ENCODE results near the gene MYMK. TPM values are rescaled to one million over a fixed set of nuclear protein-coding genes. Genes with fewer than 3 reads are reported as not detected.

The MYMK gene
- total RNA-seq, 1 donor from 2014 or later = not detected

DNA sequence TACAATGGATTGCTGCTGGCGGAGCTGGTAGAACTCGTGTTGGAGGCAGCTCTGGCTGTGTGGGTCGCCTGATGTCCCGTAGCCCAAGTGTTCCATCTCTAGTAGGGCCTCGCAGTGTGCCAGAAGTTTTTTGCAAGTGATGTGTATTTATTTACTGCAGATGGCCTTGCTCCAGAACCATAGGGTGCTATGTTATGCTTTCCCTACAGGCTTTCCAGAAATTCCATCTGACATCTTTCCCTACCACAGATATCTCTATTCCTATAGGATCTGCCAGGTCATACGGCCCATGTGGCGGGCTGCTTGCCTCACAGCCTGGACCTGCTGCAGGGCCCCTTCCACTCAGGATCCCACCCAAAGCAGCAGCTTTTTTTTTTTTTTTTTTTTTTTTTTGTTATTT, 26.7 kb upstream of the MYMK start:
- no peak for DNase-seq (ENCODE audit: low spot score, unreplicated experiment)
- H3K36me3 Mint-ChIP-seq (ENCODE audit: insufficient read depth) = no peaks in the 10 kb centered on the region
- TF ChIP-seq, protein P1, sequence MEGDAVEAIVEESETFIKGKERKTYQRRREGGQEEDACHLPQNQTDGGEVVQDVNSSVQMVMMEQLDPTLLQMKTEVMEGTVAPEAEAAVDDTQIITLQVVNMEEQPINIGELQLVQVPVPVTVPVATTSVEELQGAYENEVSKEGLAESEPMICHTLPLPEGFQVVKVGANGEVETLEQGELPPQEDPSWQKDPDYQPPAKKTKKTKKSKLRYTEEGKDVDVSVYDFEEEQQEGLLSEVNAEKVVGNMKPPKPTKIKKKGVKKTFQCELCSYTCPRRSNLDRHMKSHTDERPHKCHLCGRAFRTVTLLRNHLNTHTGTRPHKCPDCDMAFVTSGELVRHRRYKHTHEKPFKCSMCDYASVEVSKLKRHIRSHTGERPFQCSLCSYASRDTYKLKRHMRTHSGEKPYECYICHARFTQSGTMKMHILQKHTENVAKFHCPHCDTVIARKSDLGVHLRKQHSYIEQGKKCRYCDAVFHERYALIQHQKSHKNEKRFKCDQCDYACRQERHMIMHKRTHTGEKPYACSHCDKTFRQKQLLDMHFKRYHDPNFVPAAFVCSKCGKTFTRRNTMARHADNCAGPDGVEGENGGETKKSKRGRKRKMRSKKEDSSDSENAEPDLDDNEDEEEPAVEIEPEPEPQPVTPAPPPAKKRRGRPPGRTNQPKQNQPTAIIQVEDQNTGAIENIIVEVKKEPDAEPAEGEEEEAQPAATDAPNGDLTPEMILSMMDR (IDR thresholded peaks at IDR 0.05; ENCODE audit: unreplicated experiment) = no peak
- peaks cover 9% of the 10 kb centered on the region for H3K27me3 Mint-ChIP-seq
- H3K4me1 Mint-ChIP-seq (ENCODE audit: low read depth) = peaks cover 2% of the 10 kb centered on the region
- no peaks in the 10 kb centered on the region for H3K9me3 Mint-ChIP-seq (ENCODE audit: low read depth)
- H3K27ac Mint-ChIP-seq = no peak overlapping the region
- H3K4me3 Mint-ChIP-seq (ENCODE audit: low read depth) = no peak overlapping the region

DNA sequence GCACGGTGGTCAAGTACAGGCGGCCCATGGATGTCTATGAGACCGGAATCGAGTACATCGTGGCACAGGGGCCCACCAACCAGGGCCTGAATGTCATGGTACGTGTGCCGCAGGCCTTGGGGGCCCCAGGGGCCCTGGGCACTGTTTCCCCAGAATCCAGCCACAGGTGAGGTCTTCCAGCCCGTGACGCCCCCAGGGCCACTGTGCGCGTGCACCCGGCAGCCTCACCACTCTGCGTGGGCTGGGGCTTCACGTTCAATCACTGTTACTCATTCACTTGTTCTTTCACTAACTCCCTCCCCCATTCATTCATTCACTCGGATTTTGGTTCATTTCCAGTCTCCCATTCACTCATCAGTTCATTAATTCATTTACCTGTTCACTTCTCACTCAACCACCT, 22.4 kb upstream of the MYMK start:
- TF ChIP-seq, protein P1 (IDR thresholded peaks at IDR 0.05; ENCODE audit: unreplicated experiment) = no peak
- H3K27me3 Mint-ChIP-seq = peaks cover 16% of the 10 kb centered on the region
- no peak for DNase-seq (ENCODE audit: low spot score, unreplicated experiment)
- no peaks in the 10 kb centered on the region for H3K4me1 Mint-ChIP-seq (ENCODE audit: low read depth)
- H3K4me3 Mint-ChIP-seq (ENCODE audit: low read depth) = no peak overlapping the region
- H3K36me3 Mint-ChIP-seq (ENCODE audit: insufficient read depth) = no peaks in the 10 kb centered on the region
- no peaks in the 10 kb centered on the region for H3K9me3 Mint-ChIP-seq (ENCODE audit: low read depth)
- H3K27ac Mint-ChIP-seq = no peak overlapping the region

DNA sequence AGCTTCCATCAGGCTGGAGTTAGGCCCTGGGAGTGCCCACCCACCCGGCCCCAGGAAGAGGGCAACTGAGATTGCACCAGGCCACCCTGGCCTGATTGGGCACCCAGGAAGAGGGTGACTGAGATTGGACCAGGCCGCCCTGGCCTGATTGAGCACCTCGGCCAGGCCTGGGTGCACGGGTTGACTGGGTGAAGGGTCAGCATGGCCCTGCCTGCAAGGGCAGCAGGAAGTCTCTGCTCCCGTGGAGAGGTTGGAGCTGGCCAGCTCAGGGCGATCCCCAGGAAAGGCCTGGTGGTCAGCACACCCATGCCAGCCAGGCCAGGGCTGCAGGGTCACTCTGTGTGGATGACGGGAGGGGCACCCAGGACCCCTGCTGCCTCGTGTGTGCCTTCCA, 21.5 kb upstream of the MYMK start:
- Mint-ChIP-seq H3K27ac (no peak overlapping the region), H3K9me3 (ENCODE audit: low read depth) (no peaks in the 10 kb centered on the region), H3K27me3 (peaks cover 16% of the 10 kb centered on the region), H3K36me3 (ENCODE audit: insufficient read depth) (no peaks in the 10 kb centered on the region), H3K4me1 (ENCODE audit: low read depth) (no peaks in the 10 kb centered on the region), H3K4me3 (ENCODE audit: low read depth) (no peak overlapping the region)
- TF ChIP-seq, protein P1 (IDR thresholded peaks at IDR 0.05; ENCODE audit: unreplicated experiment) = no peak
- no peak for DNase-seq (ENCODE audit: low spot score, unreplicated experiment)

DNA sequence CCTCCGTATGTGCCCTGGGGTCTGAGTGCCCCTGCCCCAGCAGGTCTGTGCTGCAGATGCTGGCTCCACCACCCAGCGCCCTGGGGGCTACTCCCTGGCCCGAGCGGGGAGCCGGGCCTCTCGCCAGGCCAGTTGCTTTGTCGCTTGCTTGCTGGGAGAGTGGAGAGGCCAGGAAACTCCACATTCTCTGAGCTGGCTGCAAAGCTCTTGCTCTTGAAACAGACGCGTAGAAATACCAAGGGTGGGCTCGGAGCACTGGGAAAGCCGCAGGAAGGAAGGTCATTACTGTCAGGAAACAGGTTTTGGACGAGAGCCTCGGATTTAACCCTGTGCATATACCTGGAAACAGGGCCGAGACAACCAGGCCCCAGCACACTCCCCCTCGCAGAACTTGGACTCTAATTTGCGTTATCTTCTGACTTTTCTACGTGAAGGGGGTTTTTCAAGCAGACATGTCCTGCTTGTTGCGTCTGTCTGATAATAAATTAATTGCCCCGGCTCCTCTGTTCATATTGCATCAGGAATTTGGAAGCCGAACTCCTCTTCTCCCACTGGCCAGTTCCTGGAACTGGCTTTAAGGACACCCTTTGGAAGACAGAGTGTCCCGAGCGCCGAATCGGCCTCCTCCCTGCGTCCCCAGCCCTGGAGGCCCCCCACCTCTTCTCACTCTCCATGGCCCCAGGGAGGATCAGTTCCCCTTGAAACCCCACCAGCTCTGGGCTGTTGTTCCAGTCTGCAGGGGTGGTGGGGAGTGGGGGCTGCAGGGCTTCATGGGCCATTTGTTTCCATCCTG, 20.9 kb upstream of the MYMK start:
- no peak overlapping the region for H3K27ac Mint-ChIP-seq

DNA sequence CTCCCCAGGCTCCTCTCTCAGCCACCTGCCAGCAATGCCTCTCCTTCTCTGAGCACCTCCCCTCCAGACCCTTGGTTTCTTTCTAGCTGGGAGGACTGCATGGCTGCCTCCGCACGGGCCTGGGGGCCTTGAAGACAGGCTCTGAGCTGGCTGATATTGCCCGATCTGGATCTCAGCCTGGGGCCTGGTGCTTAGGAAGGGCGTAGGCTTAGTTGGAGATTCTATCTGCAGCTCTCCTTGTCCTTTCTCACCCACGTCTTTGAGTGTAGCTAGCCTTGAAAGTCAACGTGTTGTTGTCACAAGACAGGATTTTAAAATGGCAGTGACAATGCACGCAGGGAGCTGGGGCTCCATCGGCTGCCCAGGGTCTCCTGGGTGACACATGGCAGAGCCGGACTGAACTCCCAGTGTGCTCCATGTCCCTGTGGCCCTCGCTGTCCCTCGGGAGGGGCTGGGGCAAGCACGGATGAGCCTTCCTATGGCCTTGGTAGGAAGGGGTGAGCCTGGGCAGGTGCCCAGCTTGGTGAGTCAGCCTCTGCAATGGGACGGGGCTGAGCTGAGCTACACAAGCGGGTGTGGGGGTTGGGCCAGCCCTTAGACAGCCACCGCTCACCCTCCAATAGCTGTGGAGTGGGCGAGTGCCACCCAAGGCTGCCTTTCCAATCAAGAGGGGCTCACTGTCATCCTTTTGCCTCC, 19.2 kb upstream of the MYMK start:
- H3K36me3 Mint-ChIP-seq (ENCODE audit: insufficient read depth) = no peaks in the 10 kb centered on the region
- TF ChIP-seq, protein P1 (IDR thresholded peaks at IDR 0.05; ENCODE audit: unreplicated experiment) = no peak
- no peak overlapping the region for H3K4me3 Mint-ChIP-seq (ENCODE audit: low read depth)
- DNase-seq (ENCODE audit: low spot score, unreplicated experiment) = no peak
- H3K27me3 Mint-ChIP-seq = peaks cover 20% of the 10 kb centered on the region
- no peak overlapping the region for H3K27ac Mint-ChIP-seq
- H3K9me3 Mint-ChIP-seq (ENCODE audit: low read depth) = no peaks in the 10 kb centered on the region
- H3K4me1 Mint-ChIP-seq (ENCODE audit: low read depth) = no peaks in the 10 kb centered on the region

More for the DNA sequence above, 20.9 kb upstream of the MYMK start:
- no peaks in the 10 kb centered on the region for H3K4me1 Mint-ChIP-seq (ENCODE audit: low read depth)
- no peaks in the 10 kb centered on the region for H3K36me3 Mint-ChIP-seq (ENCODE audit: insufficient read depth)
- no peaks in the 10 kb centered on the region for H3K9me3 Mint-ChIP-seq (ENCODE audit: low read depth)
- DNase-seq (ENCODE audit: low spot score, unreplicated experiment) = no peak
- TF ChIP-seq, protein P1 (IDR thresholded peaks at IDR 0.05; ENCODE audit: unreplicated experiment) = no peak
- H3K27me3 Mint-ChIP-seq = peaks cover 11% of the 10 kb centered on the region
- H3K4me3 Mint-ChIP-seq (ENCODE audit: low read depth) = no peak overlapping the region
